PC-9 (cell line): ENCODE results near the gene SLC25A25. TPM values are rescaled to one million over a fixed set of nuclear protein-coding genes. Genes with fewer than 3 reads are reported as not detected.

Source experiments
- Bru-seq: library from RNA; stranded (reverse); fragments of 400-500 nt; gene quantifications from one replicate; lab custom pipeline; 2021; lab: Mats Ljungman, UMichigan
- BruChase-seq, 2 experiments: library from RNA; stranded (reverse); fragments of 400-500 nt; gene quantifications; one replicate each; lab custom pipeline; 2021; lab: Mats Ljungman, UMichigan
- BruUV-seq: library from RNA; stranded (reverse); fragments of 400-500 nt; replicated peaks from 2 replicates; lab custom pipeline; 2021; lab: Mats Ljungman, UMichigan
- CTCF ChIA-PET: fragments of 300-600 bp; sonication (Branson Sonifier 250); formaldehyde crosslinking; loops from one replicate; lab custom pipeline; 2022; ENCODE audit warnings: antibody characterized with exemption; lab: Charles Lee
- POLR2A ChIA-PET: fragments of 300-600 bp; sonication (Branson Sonifier 250); formaldehyde crosslinking; loops from one replicate; lab custom pipeline; 2022; ENCODE audit warnings: antibody characterized with exemption; ENCODE audit not compliant: unreplicated experiment; lab: Charles Lee
- DNase-seq, 2 experiments: peaks; one replicate each; pipeline versions ENCODE4 v3.0.0 to v3.0.0-alpha.2; 2015 to 2022; ENCODE audit warnings: mixed read lengths in 1 of 2
- H2AFZ ChIP-seq: fragments of 200-600 bp; sonication (generic); 2 replicates; pipeline ENCODE4 v1.8.1; 2017; ENCODE audit warnings: antibody characterized with exemption
- H3F3A ChIP-seq: fragments of 200-600 bp; sonication (generic); 2 replicates; pipeline ENCODE4 v1.8.1; 2017; ENCODE audit warnings: antibody characterized with exemption, mild to moderate bottlenecking, low read depth; ENCODE audit not compliant: insufficient read depth
- H3K27ac ChIP-seq: fragments of 200-600 bp; sonication (generic); 2 replicates; pipeline ENCODE4 v1.6.1; 2016; ENCODE audit warnings: mixed run types
- H3K27me3 ChIP-seq: fragments of 200-600 bp; sonication (generic); 2 replicates; pipeline ENCODE4 v1.6.1; 2016; ENCODE audit warnings: low read depth, mixed run types; ENCODE audit not compliant: insufficient read depth
- H3K36me3 ChIP-seq: fragments of 200-600 bp; sonication (generic); 2 replicates; pipeline ENCODE4 v1.6.1; 2016; ENCODE audit warnings: low read depth, mixed run types
- H3K4me1 ChIP-seq: fragments of 200-600 bp; sonication (generic); replicated peaks from 2 replicates; pipeline ENCODE4 v1.6.1; 2016; ENCODE audit warnings: mixed run types; ENCODE audit not compliant: insufficient read depth
- H3K4me2 ChIP-seq: fragments of 200-600 bp; sonication (generic); 2 replicates; pipeline ENCODE4 v1.6.1; 2017; ENCODE audit warnings: mixed run types
- H3K4me3 ChIP-seq: fragments of 200-600 bp; sonication (generic); 2 replicates; pipeline ENCODE4 v1.6.1; 2016; ENCODE audit warnings: mixed run types
- H3K79me2 ChIP-seq: fragments of 200-600 bp; sonication (generic); 2 replicates; pipeline ENCODE4 v1.6.1; 2017; ENCODE audit warnings: low read depth, mixed run types
- H3K9me2 ChIP-seq: fragments of 200-600 bp; sonication (generic); 2 replicates; pipeline ENCODE4 v1.8.1; 2017; ENCODE audit warnings: mild to moderate bottlenecking; ENCODE audit not compliant: insufficient read depth
- H3K9me3 ChIP-seq: fragments of 200-600 bp; sonication (generic); 2 replicates; pipeline ENCODE4 v1.8.1; 2016; ENCODE audit warnings: low read depth; ENCODE audit not compliant: insufficient read depth
- H4K20me1 ChIP-seq: fragments of 200-600 bp; sonication (generic); 2 replicates; pipeline ENCODE4 v1.8.1; 2017; ENCODE audit not compliant: insufficient read depth
- EZH2 ChIP-seq: fragments of 200-600 bp; sonication (generic); IDR thresholded peaks from 2 replicates; pipeline ENCODE4 v1.8.0; 2017; ENCODE audit warnings: antibody characterized with exemption, low read depth
- intact Hi-C: fragments of 100-400 bp; cut with micrococcal nuclease; formaldehyde crosslinking; loops from one replicate; pipeline ENCODE4 v1.10.0; 2022; ENCODE audit not compliant: unreplicated experiment
- long read RNA-seq: library from polyadenylated mRNA; stranded (forward); transcript quantifications from one replicate; pipeline ENCODE4 v2.0.0, GENCODE V29; 2022
- total RNA-seq: library from RNA; stranded (reverse); gene quantifications from 2 replicates; pipeline ENCODE4 v1.2.3, GENCODE V29; 2021
- TF ChIP-seq, protein P1 (sequence below): fragments of 200-600 bp; sonication (generic); conservative IDR thresholded peaks from 2 replicates; pipeline ENCODE4 v1.6.1; 2017; ENCODE audit warnings: mixed run types, antibody characterized with exemption, mild to moderate bottlenecking, moderate library complexity

The SLC25A25 gene
- total RNA-seq: 11.7 and 13.4 TPM in 2 replicates
- percentile 80 among the genes with signal in this experiment for Bru-seq, nascent RNA
- percentile 76 among the genes with signal in this experiment for BruChase-seq, experiment 1, labeled RNA remaining after a 2-hour chase
- BruChase-seq, experiment 2, labeled RNA remaining after a 6-hour chase: percentile 75 among the genes with signal in this experiment
- long read RNA-seq, transcript SLC25A25-203 (10 exons, 3,431 nt): major isoform, 9 of 16 reads
- long read RNA-seq, partial matches to known transcripts: 1 of 16 reads
- long read RNA-seq, other reads (novel, unspliced or antisense): 6 of 16 reads

DNA sequence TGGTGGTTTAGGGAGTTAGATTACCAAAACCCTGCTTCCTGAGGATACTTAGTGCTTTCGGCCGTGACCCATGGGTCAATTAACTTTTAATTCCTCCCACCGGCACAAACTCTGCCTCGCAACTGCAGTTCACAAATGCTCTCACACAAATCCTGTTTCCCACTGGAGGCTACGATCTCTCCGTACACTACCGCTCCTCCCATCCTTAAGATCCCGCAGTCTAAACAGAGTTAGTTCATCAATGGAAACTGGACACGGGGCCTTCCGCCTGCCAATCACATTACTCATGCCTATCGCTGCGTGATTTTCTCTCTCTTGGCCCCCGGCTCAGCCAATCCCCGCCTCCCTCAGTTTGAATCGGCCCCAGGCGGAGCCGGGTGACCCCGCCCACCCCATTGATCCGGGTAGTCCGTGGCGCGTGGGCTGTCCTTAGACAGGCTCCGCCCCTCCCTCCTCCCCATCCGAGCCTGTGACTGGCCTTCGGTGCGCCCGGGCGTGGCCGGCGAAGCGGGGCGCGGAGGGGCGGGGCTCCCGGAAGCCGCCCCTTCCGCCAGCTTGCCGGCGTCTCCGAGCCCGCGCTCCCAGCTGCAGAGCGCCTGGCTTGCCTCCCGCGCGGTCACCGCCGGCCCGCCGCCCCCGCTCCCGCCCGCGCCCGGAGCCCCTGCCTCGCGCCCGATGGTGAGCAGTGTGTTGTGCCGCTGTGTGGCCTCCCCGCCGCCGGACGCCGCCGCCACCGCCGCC is at the start of gene SLC25A25:
Gene SLC25A25, plus strand, starts transcription at position 588 of the 741 bp plus-strand sequence. Its CDS starts 88 bp downstream, at position 676.
- Histone ChIP-seq H4K20me1 (no peaks in the 10 kb centered on the region), H3K4me2 (peak within 1 kb of the TSS; percentile 92), H3K9me3 (no peaks in the 10 kb centered on the region), H3K36me3 (no peaks in the 10 kb centered on the region), H3K27me3 (no peaks in the 10 kb centered on the region), H3K4me3 (peak within 1 kb of the TSS; percentile 87), H3K27ac (peak within 1 kb of the TSS; percentile 94), H3F3A (peaks cover 15% of the 10 kb centered on the region), H3K4me1 (peaks cover 40% of the 10 kb centered on the region), H2AFZ (peak within 1 kb of the TSS; percentile 92), H3K9me2 (no peaks in the 10 kb centered on the region), H3K79me2 (peaks cover 53% of the 10 kb centered on the region)
- TF ChIP-seq EZH2: no peak
- TF ChIP-seq, protein P1, sequence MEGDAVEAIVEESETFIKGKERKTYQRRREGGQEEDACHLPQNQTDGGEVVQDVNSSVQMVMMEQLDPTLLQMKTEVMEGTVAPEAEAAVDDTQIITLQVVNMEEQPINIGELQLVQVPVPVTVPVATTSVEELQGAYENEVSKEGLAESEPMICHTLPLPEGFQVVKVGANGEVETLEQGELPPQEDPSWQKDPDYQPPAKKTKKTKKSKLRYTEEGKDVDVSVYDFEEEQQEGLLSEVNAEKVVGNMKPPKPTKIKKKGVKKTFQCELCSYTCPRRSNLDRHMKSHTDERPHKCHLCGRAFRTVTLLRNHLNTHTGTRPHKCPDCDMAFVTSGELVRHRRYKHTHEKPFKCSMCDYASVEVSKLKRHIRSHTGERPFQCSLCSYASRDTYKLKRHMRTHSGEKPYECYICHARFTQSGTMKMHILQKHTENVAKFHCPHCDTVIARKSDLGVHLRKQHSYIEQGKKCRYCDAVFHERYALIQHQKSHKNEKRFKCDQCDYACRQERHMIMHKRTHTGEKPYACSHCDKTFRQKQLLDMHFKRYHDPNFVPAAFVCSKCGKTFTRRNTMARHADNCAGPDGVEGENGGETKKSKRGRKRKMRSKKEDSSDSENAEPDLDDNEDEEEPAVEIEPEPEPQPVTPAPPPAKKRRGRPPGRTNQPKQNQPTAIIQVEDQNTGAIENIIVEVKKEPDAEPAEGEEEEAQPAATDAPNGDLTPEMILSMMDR: no peak
- TSS peak; percentile 53 for BruUV-seq
- POLR2A ChIA-PET: interaction anchor here (0.6 to 1.3 kb wide), 12 partner anchors 11 to 545 kb away, joined by 3 to 11 read pairs (median 5); partner anchors contain the start of gene ST6GALNAC4
- peak; percentile 96 to 100 for DNase-seq
- CTCF ChIA-PET: interaction anchor here (0.6 to 2.9 kb wide), 8 partner anchors 11 to 282 kb away, joined by 3 to 13 read pairs (median 4); partner anchors contain the start of gene CDK9
- intact Hi-C loops: loop anchor here (1.0 to 2.0 kb wide), 2 partner anchors 16 to 31 kb away; no protein-coding TSS in a partner anchor

DNA sequence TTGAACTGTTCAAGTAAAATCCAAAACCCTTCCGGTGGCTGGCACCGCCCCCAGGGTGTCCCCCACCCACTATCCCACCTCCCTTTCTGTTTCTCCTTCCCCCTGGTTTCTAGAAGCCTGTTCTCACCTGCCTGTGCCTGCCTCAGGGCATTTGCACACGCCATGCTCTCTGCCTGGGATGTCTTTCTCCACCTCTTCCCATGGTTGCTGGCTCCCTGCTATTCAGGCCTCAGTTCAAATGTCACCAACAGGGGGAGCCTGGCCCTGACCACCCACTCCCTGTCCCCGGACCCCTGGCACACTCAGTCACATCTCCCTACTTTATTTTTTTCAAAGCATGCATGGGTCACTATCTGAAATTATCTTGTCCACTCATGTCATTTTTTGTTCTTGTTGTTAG is 47.3 kb upstream of the SLC25A25 start:
- H3K27me3 ChIP-seq: no peaks in the 10 kb centered on the region
- TF ChIP-seq EZH2: no peak
- TF ChIP-seq, protein P1: 0 out of 2 replicates have a peak, but pooled peaks have one; percentile 28
- intact Hi-C loops: no loop called here
- no peaks in the 10 kb centered on the region for H4K20me1 ChIP-seq
- H3K36me3 ChIP-seq: no peaks in the 10 kb centered on the region
- POLR2A ChIA-PET: no interaction called here
- 0 out of 2 replicates have a peak, but pooled peaks cover 6% of the 10 kb centered on the region for H3K4me1 ChIP-seq
- H3F3A ChIP-seq: peaks cover 22% of the 10 kb centered on the region; the same call in 1 of the 2 replicates
- BruUV-seq: no TSS peak
- H3K9me3 ChIP-seq: no peaks in the 10 kb centered on the region
- DNase-seq: no peak
- no peaks in the 10 kb centered on the region for H3K9me2 ChIP-seq
- no peak overlapping the region for H3K4me2 ChIP-seq
- no peak overlapping the region for H2AFZ ChIP-seq
- no peak overlapping the region for H3K27ac ChIP-seq
- H3K79me2 ChIP-seq: no peaks in the 10 kb centered on the region
- CTCF ChIA-PET: no interaction called here
- H3K4me3 ChIP-seq: no peak overlapping the region

DNA sequence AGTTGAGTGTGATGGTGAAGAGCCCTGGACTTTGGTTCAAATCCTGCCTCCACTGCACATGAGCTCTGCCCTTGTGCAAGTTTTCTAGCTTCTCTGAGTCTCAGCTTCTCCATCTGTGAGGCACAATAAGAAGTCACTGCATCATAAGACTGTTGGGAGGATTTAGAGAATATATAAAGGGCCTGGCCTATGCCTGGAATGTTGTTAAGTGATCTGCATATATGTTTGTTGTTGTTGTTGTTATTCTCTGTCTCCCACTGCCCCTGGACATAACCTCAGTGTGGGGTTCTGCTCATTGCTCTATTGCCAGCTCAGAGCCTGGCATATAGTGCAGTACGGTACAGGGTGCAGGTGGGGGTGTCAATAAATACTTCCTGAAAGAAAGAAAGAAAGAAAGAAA is 46.9 kb upstream of the SLC25A25 start:
- Histone ChIP-seq H3K27ac (no peak overlapping the region), H3K36me3 (no peaks in the 10 kb centered on the region), H2AFZ (no peak overlapping the region), H3K4me1 (0 out of 2 replicates have a peak, but pooled peaks cover 6% of the 10 kb centered on the region), H3K79me2 (no peaks in the 10 kb centered on the region), H3F3A (peaks cover 22% of the 10 kb centered on the region; the same call in 1 of the 2 replicates), H3K27me3 (no peaks in the 10 kb centered on the region), H3K4me3 (no peak overlapping the region), H4K20me1 (no peaks in the 10 kb centered on the region), H3K4me2 (no peak overlapping the region), H3K9me2 (no peaks in the 10 kb centered on the region), H3K9me3 (no peaks in the 10 kb centered on the region)
- no TSS peak for BruUV-seq
- ChIA-PET POLR2A (no interaction called here), CTCF (no interaction called here)
- DNase-seq: no peak
- intact Hi-C loops: no loop called here
- TF ChIP-seq EZH2: no peak
- TF ChIP-seq, protein P1: no peak
